Nephron progenitor cell (in vitro differentiated cells): Measurements from ENCODE around the gene SLC2A6.

Experiments used
- DNase-seq: peaks from one replicate; pipeline ENCODE4 v3.0.0; 2021
- H3K27ac Mint-ChIP-seq: 2 replicates; pipeline ENCODE4 v1.8.0; 2021; ENCODE audit warnings: mild to moderate bottlenecking, moderate library complexity, mixed read lengths
- H3K27me3 Mint-ChIP-seq: 2 replicates; pipeline ENCODE4 v1.8.0; 2021; ENCODE audit warnings: mild to moderate bottlenecking, low read depth, mixed read lengths; ENCODE audit not compliant: poor library complexity
- H3K36me3 Mint-ChIP-seq: 2 replicates; pipeline ENCODE4 v1.8.0; 2021; ENCODE audit warnings: low read depth, mixed read lengths
- H3K4me1 Mint-ChIP-seq: 2 replicates; pipeline ENCODE4 v1.8.0; 2021; ENCODE audit warnings: mixed read lengths
- H3K4me3 Mint-ChIP-seq: 2 replicates; pipeline ENCODE4 v1.8.0; 2021; ENCODE audit warnings: mild to moderate bottlenecking, moderate library complexity, mixed read lengths
- H3K9me3 Mint-ChIP-seq: 2 replicates; pipeline ENCODE4 v1.8.0; 2021; ENCODE audit warnings: mild to moderate bottlenecking, moderate library complexity, mixed read lengths
- CTCF ChIP-seq: fragments of 200-600 bp; sonication (generic); IDR thresholded peaks from 2 replicates; pipeline ENCODE4 v1.5.0; 2021; ENCODE audit warnings: antibody characterized with exemption

Gene SLC2A6

GRCh38 chr9:133516256-133516960, 37.5 kb upstream of the SLC2A6 start:
- no peak for DNase-seq
- no peak overlapping the region for H3K27ac Mint-ChIP-seq
- peaks cover 62% of the 10 kb centered on the region for H3K4me1 Mint-ChIP-seq
- H3K4me3 Mint-ChIP-seq, result no peak overlapping the region
- H3K36me3 Mint-ChIP-seq, result no peaks in the 10 kb centered on the region
- peaks cover under 1% of the 10 kb centered on the region for H3K27me3 Mint-ChIP-seq
- no peak for TF ChIP-seq CTCF
- no peaks in the 10 kb centered on the region for H3K9me3 Mint-ChIP-seq

- no peaks in the 10 kb centered on the region for H3K9me3 Mint-ChIP-seq
- H3K27me3 Mint-ChIP-seq, result no peaks in the 10 kb centered on the region
- DNase-seq, result no peak
- peaks cover 55% of the 10 kb centered on the region for H3K4me1 Mint-ChIP-seq
- H3K4me3 Mint-ChIP-seq, result peak overlapping the region; percentile 49
- H3K36me3 Mint-ChIP-seq, result no peaks in the 10 kb centered on the region
- H3K27ac Mint-ChIP-seq, result no peak overlapping the region
- TF ChIP-seq CTCF, result no peak
Measured at GRCh38 chr9:133515615-133516255, 36.8 kb upstream of the SLC2A6 start.

- H3K27me3 Mint-ChIP-seq, result no peaks in the 10 kb centered on the region
- no peak overlapping the region for H3K27ac Mint-ChIP-seq
- DNase-seq, result no peak
- no peak overlapping the region for H3K4me3 Mint-ChIP-seq
- H3K4me1 Mint-ChIP-seq, result peaks cover 53% of the 10 kb centered on the region
- no peaks in the 10 kb centered on the region for H3K9me3 Mint-ChIP-seq
- TF ChIP-seq CTCF, result no peak
- H3K36me3 Mint-ChIP-seq, result no peaks in the 10 kb centered on the region
Measured at GRCh38 chr9:133515240-133515610, 36.3 kb upstream of the SLC2A6 start.

- no peak for TF ChIP-seq CTCF
- no peaks in the 10 kb centered on the region for H3K36me3 Mint-ChIP-seq
Measured at GRCh38 chr9:133514460-133515239, 35.8 kb upstream of the SLC2A6 start.

GRCh38 chr9:133513214-133514100, 34.6 kb upstream of the SLC2A6 start:
- Mint-ChIP-seq H3K4me3 (no peak overlapping the region), H3K9me3 (no peaks in the 10 kb centered on the region), H3K4me1 (peaks cover 42% of the 10 kb centered on the region), H3K36me3 (no peaks in the 10 kb centered on the region), H3K27ac (no peak overlapping the region), H3K27me3 (no peaks in the 10 kb centered on the region)
- no peak for DNase-seq
- no peak for TF ChIP-seq CTCF

More at GRCh38 chr9:133514460-133515239, 35.8 kb upstream of the SLC2A6 start:
- no peaks in the 10 kb centered on the region for H3K9me3 Mint-ChIP-seq
- no peak for DNase-seq
- H3K27me3 Mint-ChIP-seq, result no peaks in the 10 kb centered on the region
- no peak overlapping the region for H3K4me3 Mint-ChIP-seq
- peaks cover 50% of the 10 kb centered on the region for H3K4me1 Mint-ChIP-seq
- no peak overlapping the region for H3K27ac Mint-ChIP-seq
